ENCODE measurements around the gene FBXO11. TPM values are rescaled to one million over a fixed set of nuclear protein-coding genes. Genes with fewer than 3 reads are reported as not detected.

The FBXO11 gene
- total RNA-seq, 1 donor from 2014 or later: 35.8 TPM

DNA sequence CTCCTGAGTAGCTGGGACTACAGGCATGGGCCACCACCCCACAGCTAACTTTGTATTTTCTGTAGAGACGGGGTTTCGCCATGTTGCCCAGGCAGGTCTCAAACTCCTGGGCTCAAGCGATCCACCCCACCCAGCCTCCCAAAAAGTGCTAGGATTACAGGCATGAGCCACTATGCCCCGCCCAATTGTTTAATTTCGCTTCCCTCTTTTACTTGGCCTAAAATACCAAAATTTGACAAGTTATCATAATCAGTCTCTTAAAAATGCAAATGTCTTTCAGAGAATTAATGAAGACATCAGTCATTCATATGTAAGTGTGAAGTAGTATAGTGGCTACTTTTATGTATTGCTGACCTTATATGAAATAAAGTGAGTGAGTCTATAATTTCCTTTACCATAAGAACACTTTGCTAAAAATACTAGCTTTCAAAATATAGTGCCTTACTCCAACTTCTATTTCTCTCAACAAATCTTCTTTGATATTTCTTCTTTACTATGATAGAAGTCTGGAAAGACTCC is 9.8 kb downstream of the FBXO11 start:
- intact Hi-C loops (cut with DNase I): no loop called here
- H3K4me1 ChIP-seq: peaks cover 87% of the 10 kb centered on the region

DNA sequence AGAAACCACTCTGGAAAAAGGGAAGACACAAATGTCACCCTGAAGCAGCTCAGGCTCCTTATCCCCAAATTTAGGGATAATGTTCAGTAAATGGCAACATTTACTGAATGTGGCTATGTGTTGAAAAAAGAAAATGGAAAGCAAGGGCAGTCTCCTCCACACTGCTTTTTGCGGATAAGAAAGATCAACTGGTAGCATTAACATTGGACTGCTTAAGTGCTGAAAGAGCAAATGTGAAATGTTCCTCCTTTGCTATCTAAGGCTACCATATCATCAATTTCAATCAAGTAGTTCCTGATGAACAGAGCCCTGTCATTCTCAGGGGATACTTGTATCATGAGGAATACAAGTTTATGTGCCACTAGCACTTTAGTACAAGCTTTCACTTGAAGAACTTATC is 12.5 kb downstream of the FBXO11 start:
- no peak overlapping the region for H3K27ac ChIP-seq
- intact Hi-C loops (cut with DNase I): no loop called here
- H3K36me3 ChIP-seq: no peaks in the 10 kb centered on the region
- DNase-seq (ENCODE audit: extremely low spot score in 2 of 2): no peak
- no peaks in the 10 kb centered on the region for H3K9me3 ChIP-seq
- no peaks in the 10 kb centered on the region for H3K27me3 ChIP-seq
- H3K4me3 ChIP-seq: no peak overlapping the region
- peaks cover 73% of the 10 kb centered on the region for H3K4me1 ChIP-seq
- TF ChIP-seq, protein P1, sequence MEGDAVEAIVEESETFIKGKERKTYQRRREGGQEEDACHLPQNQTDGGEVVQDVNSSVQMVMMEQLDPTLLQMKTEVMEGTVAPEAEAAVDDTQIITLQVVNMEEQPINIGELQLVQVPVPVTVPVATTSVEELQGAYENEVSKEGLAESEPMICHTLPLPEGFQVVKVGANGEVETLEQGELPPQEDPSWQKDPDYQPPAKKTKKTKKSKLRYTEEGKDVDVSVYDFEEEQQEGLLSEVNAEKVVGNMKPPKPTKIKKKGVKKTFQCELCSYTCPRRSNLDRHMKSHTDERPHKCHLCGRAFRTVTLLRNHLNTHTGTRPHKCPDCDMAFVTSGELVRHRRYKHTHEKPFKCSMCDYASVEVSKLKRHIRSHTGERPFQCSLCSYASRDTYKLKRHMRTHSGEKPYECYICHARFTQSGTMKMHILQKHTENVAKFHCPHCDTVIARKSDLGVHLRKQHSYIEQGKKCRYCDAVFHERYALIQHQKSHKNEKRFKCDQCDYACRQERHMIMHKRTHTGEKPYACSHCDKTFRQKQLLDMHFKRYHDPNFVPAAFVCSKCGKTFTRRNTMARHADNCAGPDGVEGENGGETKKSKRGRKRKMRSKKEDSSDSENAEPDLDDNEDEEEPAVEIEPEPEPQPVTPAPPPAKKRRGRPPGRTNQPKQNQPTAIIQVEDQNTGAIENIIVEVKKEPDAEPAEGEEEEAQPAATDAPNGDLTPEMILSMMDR (IDR thresholded peaks at IDR 0.05): no peak
- TF ChIP-seq POLR2A (IDR thresholded peaks at IDR 0.05) (no peak), POLR2AphosphoS5 (IDR thresholded peaks at IDR 0.05; ENCODE audit: insufficient read depth in 1 of 2, low read depth in 1 of 2) (no peak)

More for the DNA sequence above, 9.8 kb downstream of the FBXO11 start:
- Histone ChIP-seq H3K27me3 (no peaks in the 10 kb centered on the region), H3K4me3 (no peak overlapping the region), H3K9me3 (no peaks in the 10 kb centered on the region), H3K36me3 (no peaks in the 10 kb centered on the region), H3K27ac (no peak overlapping the region)
- no peak for DNase-seq (ENCODE audit: extremely low spot score in 2 of 2)
- TF ChIP-seq, protein P1 (IDR thresholded peaks at IDR 0.05): no peak
- no peak for TF ChIP-seq POLR2A (IDR thresholded peaks at IDR 0.05)
- no peak for TF ChIP-seq POLR2AphosphoS5 (IDR thresholded peaks at IDR 0.05; ENCODE audit: insufficient read depth in 1 of 2, low read depth in 1 of 2)

DNA sequence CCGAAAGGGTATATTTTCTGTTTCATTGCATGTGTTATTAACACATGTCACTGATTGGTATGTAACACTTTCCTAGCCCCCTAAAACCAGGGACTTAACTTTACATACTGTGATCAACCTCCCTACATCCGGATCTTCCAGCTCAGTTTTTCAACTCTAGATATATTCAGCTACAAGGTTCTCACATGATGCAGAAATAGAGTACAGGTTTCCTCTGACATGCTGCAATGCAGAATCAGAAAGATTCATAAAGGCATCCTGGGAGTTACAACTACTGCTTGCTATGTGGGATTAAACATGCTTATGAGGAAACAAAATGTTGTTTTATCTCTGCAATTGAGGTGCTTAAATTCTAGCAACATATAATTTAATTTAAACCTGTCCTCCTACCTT is 14.0 kb downstream of the FBXO11 start:
- intact Hi-C loops (cut with DNase I): no loop called here
- peaks cover 67% of the 10 kb centered on the region for H3K4me1 ChIP-seq
- no peak for DNase-seq (ENCODE audit: extremely low spot score in 2 of 2)

DNA sequence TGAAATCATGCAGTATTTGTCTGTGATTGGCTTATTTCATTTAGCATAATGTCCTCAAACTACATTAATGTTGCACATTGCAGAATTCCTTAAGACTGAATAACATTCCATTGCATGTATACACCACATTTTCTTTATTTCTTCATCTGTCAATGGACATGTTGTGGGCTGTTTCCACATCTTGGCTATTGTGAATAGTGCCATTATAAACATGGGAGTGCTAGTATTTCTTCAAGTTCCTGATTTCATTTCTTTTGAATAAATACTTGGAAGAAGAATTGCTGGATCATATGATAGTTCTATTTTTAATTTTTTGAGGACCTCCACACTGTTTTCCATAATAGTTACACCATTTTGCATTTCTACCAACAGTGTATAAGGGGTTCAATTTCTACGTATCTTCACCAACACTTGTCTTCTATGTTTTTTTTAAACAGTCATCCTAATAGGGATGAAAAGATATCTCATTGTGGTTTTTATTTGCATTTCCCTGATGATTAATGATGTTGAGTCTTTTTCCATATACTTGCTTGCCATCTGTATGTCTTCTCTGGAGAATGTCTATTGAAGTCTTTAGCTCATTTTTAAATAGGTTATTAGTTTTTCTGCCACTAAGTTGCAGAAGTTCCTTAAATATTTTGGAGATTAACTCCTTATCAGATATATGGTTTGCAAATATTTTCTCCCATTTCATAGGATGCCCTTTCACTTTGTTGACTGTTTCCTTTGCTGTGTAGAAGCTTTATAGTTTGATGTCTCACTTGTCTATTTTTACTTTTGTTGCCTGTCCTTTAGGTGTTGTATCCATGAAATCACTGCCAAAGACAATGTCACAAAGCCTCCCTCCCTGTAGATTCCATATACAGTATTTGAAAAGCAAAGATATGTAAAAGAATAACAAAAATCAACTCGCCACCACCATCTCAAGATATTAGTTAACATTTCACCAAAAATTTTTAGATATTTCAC is 14.6 kb downstream of the FBXO11 start:
- H3K27me3 ChIP-seq: no peaks in the 10 kb centered on the region
- no peaks in the 10 kb centered on the region for H3K36me3 ChIP-seq
- no peaks in the 10 kb centered on the region for H3K9me3 ChIP-seq
- H3K4me3 ChIP-seq: no peak overlapping the region
- intact Hi-C loops (cut with DNase I): no loop called here
- peaks cover 67% of the 10 kb centered on the region for H3K4me1 ChIP-seq
- TF ChIP-seq POLR2AphosphoS5 (IDR thresholded peaks at IDR 0.05; ENCODE audit: insufficient read depth in 1 of 2, low read depth in 1 of 2) (no peak), POLR2A (IDR thresholded peaks at IDR 0.05) (no peak)
- TF ChIP-seq, protein P1 (IDR thresholded peaks at IDR 0.05): no peak
- no peak overlapping the region for H3K27ac ChIP-seq
- DNase-seq (ENCODE audit: extremely low spot score in 2 of 2): no peak

More for the DNA sequence above, 14.0 kb downstream of the FBXO11 start:
- H3K36me3 ChIP-seq: no peaks in the 10 kb centered on the region
- H3K4me3 ChIP-seq: no peak overlapping the region
- H3K9me3 ChIP-seq: no peaks in the 10 kb centered on the region
- H3K27me3 ChIP-seq: no peaks in the 10 kb centered on the region
- TF ChIP-seq, protein P1 (IDR thresholded peaks at IDR 0.05): no peak
- TF ChIP-seq POLR2AphosphoS5 (IDR thresholded peaks at IDR 0.05; ENCODE audit: insufficient read depth in 1 of 2, low read depth in 1 of 2) (no peak), POLR2A (IDR thresholded peaks at IDR 0.05) (no peak)
- H3K27ac ChIP-seq: no peak overlapping the region
